GM12873 (cell line): ENCODE results near the gene FGF1.

Source experiments
- TF ChIP-seq, protein P1 (sequence below): IDR thresholded peaks from 2 replicates; pipeline ENCODE4 v1.5.1; 2012; ENCODE audit warnings: low read depth, mild to moderate bottlenecking, moderate library complexity, low read length, control low read depth; ENCODE audit not compliant: insufficient read depth; ENCODE audit errors: missing control alignments

Gene FGF1

DNA sequence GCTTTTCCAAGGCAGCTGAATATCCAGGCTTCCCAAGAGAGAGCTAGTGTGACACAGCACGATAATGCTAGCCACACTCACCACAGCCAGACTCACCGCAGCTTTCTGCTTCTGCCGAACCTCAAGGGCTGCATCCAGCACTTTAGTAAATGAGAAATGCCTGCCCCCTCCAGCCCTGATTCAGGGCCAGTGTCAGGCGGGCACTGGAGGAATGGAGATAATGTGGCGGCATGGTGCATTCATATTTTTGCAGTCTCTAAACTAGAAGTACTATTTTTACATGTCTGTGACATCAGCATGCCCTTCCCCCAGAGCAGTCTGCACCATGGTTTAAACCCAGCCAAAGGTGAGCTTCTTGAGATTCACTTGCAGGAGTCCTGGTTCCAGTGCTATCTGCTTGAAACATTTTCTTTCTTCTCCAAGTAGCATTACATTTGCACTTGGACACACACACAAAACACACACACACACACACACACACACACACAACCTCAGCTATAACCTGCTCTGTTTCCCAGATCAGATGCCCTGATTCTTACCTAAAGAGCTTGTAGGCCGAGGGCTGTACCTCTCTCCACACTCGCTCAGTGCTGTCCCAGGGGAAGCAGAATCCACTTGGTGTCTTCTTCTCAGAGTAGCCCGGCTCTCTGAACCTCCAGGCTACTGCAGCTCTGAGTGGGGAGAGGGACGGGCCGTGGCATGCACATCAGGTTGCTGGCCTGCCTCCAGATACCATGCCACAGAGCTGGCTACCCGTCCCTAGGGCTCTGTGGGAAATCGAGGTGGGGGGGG lies at the start of gene FGF1:
Gene FGF1 (minus strand): TSS at position 673 of the 792 bp plus-strand sequence. CDS start 71,963 bp downstream, outside the sequence.
- TF ChIP-seq, protein P1, sequence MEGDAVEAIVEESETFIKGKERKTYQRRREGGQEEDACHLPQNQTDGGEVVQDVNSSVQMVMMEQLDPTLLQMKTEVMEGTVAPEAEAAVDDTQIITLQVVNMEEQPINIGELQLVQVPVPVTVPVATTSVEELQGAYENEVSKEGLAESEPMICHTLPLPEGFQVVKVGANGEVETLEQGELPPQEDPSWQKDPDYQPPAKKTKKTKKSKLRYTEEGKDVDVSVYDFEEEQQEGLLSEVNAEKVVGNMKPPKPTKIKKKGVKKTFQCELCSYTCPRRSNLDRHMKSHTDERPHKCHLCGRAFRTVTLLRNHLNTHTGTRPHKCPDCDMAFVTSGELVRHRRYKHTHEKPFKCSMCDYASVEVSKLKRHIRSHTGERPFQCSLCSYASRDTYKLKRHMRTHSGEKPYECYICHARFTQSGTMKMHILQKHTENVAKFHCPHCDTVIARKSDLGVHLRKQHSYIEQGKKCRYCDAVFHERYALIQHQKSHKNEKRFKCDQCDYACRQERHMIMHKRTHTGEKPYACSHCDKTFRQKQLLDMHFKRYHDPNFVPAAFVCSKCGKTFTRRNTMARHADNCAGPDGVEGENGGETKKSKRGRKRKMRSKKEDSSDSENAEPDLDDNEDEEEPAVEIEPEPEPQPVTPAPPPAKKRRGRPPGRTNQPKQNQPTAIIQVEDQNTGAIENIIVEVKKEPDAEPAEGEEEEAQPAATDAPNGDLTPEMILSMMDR: no peak

DNA sequence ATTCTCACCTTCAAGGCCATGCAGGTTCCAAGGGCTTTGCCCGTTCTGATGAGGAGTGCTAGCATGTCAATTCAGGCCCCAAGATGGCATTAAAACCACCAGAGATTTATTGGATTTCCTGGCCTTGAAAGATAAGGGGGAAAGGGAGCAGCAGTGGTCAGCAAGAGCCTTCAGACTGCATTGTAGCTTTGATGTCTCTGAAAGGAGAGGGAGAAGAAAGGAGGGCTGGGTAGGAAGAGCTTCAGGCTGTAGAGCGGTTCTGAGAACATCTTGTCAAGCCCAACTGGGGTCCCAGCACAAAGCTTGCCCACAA lies 41.8 kb upstream of the FGF1 start:
- TF ChIP-seq, protein P1: no peak

DNA sequence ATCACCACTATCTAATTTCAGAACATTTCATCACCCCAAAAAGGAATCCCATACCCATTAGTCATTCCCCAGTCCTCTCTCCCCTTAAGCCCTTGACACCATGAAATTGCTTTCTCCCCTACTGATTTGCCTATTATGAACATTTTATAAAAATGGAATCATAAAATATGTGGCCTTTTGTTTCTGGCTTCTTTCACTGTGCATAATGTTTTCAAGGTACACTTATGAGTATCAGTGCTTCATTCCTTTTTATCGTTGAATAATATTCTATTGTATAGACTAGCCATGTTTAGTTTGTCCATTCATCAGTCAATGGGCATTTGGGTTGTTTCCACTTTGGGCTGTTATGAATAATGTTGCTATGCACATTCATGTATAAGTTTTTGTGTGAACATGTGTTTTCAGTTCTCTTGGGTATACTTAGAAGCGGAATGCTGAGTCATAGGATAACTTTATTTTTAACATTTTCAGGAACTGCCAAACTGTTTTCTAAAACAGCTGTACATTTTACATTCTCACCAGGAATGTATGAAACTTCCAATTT lies 40.4 kb upstream of the FGF1 start:
- TF ChIP-seq, protein P1: no peak

DNA sequence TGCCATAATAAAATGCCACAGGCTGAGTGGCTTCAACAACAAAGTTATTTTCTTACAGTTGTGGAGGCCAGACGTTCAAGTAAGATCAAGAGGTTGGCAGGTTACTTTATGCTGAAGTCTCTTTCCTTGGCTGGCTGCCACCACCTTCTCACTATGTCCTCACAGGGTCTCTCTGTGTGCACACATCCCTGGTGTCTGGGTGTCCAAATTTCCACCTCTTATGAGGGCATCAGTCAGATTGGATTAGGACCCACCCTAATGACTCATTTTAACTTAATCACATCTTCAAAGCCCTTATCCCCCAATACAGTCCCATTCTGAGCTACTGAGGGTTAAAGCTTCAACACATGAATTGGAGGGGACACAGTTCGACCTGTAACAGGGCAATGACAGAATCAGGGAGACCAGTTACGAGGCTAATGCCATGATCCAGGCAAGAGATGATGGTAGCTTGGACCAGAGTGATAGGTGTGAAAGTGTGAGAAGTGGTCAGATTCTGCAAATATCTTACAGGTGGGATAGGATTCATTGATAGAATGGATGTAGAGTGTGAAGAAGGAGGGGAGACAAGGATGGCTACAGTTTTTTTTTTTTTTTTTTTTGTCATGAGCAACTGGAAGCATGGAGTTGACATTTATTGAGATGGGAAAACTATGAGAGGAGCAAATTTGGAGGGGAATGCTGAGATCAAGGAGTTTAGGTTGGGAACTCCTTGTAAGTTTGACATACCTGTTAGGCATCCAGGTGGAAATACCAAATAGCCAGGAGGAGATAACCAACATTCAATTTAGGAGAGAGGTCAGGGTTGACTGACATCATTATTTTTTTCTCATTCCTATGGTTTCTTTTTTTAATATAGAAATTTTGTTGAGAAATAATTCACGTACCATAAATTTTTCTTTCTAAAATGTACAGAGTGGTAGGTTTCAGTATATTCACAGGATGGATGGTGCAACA lies 39.6 kb upstream of the FGF1 start:
- TF ChIP-seq, protein P1: no peak

DNA sequence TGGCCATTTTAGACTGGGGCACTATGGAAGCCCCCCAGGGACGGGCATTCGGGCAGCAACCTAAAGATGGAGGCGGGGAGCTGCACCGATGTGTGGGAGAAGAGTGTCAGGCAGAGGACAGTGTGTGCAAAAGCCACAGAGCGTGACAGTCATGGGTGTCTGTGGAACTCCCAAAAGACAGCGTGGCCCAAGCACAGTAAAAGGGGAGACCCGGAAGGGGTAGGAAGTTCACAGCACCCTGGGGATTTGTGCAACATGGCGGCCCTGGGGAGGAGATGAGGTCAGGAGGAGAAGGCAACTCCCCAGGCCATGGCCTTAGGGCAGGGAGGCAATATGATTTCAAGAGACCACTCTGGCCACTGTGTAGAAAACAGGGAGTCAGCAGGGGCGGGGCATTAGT lies 38.9 kb upstream of the FGF1 start:
- TF ChIP-seq, protein P1: no peak

DNA sequence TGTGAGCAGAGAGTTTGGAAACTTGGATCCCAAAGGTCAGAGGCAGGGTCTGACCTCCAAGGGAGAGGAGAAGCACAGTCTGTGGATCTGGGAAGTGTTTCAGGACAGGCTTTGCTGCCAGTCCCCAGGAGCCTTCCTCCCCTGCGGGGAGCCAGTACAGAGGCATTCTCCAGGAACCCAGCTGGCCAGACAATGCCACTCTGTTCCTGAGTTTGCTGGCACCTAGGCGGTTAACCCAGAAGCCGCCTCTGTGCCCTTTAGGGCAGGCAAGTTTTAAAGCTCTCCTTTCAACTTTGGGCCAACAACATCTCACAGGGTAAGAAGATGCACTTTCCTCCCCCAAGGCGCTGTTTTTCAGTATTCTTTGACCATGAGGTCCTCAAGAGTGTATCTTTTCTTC lies 37.0 kb upstream of the FGF1 start:
- TF ChIP-seq, protein P1: no peak

DNA sequence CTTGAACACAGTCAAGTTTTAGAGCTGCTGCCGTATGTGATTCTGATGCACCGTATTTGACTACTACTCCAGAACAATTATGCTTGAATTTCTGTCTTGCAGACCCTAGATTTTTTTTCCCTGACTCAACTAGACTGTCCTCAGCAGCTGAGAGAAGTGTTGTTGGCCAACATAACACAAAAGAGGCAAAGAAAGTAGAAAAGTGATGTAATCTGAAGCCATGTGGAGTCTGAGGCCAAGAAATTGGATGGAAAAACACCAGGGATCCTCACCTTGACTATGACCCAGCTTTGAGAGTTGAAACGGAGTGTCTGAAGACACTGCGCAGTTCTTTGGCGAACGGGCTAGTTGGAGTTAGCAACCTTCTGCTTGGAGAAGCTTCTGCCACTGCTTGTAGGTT lies 36.3 kb upstream of the FGF1 start:
- TF ChIP-seq, protein P1: no peak
